GM18502 (cell line): ENCODE data around the gene UGCG.

Experiments
- ATAC-seq: cut with Tn5 transposase; IDR thresholded peaks from one replicate; pipeline ENCODE4 v1.9.1; 2021; ENCODE audit warnings: mild to moderate bottlenecking; ENCODE audit not compliant: unreplicated experiment, poor library complexity

Gene UGCG

GRCh38 chr9:111915425-111915758, 18.8 kb downstream of the UGCG start:
- ATAC-seq = no peak

DNA sequence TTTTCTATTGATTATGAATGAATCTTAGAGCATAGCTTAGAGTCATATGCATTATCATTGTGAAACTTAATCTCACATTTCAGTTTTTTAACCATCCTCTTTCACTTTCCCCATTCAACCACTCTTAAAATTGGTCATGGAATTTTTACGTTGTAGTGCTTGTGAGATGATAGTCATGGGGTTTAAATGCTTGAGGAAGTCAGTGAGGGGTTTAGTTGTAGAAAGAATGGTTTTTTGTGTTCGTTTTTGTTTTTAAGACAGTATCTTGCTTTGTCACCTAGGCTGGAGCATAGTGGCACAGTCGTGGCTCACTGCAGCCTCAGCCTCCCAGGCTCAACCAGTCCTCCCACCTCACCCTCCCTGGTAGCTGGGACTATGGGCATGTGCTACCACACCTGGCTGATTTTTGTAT, 19.6 kb downstream of the UGCG start:
- peak; percentile 75 for ATAC-seq

DNA sequence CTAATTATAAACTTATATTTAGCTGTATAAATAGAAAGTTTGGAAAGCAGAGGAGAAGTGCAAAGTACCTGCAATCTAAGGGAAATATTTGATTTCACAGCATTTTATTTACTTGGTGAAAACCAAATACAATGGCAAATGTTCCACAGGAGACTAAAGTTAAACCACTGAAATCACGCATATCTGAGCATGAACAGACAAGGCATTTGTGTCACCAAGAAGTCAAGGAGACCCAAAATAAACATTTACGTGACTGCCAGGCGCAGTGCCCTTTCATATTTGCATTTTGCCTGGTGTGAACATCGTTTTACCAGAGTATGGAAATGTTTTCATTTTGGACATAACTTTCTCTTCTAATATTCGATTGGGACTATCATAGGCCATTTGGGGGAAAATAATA, 20.6 kb downstream of the UGCG start:
- ATAC-seq = no peak

- no peak for ATAC-seq
Measured at GRCh38 chr9:111917980-111918379, 21.4 kb downstream of the UGCG start.

GRCh38 chr9:111919875-111920274, 23.3 kb downstream of the UGCG start:
- no peak for ATAC-seq

- no peak for ATAC-seq
Measured at GRCh38 chr9:111920531-111920930, 23.9 kb downstream of the UGCG start.

GRCh38 chr9:111922324-111923013, 25.9 kb downstream of the UGCG start:
- ATAC-seq = no peak

DNA sequence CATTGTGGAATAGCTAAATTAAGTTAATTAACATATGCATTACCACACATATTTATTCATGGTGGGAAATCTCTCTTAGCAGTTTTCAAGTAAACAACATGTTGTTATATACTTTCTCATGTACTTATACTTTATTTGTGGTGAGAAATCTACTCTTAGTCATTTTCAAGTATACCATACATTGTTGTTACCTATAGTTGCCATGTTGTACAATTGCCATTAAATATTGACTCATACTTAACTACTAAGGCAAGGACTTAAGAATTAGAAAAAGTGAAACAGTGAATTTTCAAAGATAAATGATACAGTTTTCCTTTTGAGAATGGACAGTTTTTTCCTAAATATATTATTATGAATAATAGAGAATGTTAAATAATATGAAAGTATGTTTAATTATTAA, 27.7 kb downstream of the UGCG start:
- ATAC-seq = no peak

DNA sequence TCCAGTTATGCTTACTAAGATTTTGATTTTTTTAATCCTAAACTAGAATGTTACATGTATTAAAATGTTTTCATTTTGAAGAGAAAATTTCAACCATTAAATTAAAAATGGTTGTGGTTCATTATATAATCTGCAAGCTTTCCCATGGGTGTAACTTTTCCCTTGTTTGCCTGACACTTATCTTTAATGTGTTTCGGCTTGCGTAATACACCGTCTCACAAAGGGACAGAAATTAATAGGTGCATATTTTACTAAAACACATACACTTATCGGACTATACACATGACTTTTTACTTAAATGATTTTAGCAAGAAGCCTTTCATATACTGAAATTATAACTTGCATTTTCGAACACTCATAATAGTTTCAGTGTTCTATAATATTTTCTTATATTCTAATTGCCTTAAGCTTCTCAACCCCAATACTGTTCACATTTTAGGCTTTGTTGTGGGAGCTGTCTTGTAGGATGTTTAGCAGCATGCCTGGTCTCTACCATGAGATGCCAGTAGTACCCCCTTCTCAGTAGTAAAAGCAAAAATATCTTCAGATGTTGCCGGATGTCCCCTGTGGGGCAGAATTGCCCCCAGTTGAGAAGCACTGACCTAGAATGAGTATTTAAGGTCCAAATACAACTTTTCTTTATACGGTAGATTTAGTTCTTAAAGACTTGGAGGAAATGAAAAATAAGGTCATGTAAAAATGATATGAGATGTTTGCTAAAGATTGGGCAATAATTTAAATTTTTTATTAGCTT, 28.6 kb downstream of the UGCG start:
- ATAC-seq = no peak

GRCh38 chr9:111925784-111926183, 29.2 kb downstream of the UGCG start:
- no peak for ATAC-seq

DNA sequence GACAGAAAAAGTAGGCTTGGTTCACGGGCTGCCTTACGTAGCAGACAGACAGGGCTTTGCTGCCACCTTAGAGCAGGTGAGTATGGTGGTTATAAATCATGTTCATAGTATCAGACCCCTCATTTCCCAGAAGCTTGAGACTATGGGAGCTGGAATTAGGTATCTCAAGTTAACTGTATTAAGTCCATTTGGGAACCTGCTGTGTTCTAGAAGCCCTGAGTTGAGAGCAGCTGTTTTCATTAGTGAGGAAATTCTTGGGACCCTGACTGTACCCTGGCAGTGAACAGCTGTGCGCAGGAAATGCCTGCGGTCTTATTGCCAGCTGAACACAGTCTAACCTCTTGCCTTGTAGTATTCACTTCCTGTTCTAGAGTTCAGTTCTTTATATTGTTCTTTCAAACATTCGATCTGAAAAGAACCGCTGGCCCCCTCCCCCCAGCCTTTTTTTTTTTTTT, 29.8 kb downstream of the UGCG start:
- ATAC-seq = peak; percentile 99

- ATAC-seq = no peak
Measured at GRCh38 chr9:111928359-111928720, 31.7 kb downstream of the UGCG start.

DNA sequence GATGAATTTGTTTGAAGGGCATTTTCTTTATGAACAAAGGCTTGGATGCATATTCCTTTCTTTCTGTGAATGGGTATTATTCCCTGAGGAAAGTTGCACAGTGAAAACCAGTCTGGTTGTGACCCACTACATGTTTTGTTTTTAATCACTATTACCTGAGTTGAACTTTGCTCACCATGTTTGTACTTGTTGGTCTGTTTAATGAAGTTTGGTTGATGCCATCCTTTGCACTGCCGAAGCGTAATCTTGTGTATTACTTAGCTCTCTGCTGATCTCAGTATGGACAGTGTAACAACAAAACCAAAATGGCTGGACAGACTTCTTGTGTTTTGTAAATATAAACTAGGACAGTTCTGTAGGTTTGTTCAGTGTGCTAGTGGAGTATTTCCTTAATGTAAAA, 38.1 kb downstream of the UGCG start:
- no peak for ATAC-seq

DNA sequence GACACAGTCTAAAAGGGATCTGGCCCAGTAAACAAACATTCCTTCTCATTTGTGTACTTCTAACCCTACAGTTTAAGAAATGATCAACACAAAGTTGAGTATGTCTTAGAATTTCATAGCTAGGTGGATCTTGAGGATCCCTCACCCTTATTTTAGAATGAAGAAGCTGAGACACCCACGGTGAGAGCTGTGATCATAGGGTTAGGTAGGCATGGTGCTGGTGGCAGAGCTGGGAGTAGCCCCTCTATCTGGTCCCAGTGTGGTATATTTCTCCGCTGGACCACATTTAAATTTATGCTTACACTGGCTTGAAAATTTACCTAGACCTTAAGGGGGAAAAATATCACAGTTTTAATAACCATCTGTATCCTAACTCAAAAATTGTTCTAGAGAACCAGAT, 39.8 kb downstream of the UGCG start:
- no peak for ATAC-seq

GRCh38 chr9:111937301-111937700, 40.7 kb downstream of the UGCG start:
- no peak for ATAC-seq

DNA sequence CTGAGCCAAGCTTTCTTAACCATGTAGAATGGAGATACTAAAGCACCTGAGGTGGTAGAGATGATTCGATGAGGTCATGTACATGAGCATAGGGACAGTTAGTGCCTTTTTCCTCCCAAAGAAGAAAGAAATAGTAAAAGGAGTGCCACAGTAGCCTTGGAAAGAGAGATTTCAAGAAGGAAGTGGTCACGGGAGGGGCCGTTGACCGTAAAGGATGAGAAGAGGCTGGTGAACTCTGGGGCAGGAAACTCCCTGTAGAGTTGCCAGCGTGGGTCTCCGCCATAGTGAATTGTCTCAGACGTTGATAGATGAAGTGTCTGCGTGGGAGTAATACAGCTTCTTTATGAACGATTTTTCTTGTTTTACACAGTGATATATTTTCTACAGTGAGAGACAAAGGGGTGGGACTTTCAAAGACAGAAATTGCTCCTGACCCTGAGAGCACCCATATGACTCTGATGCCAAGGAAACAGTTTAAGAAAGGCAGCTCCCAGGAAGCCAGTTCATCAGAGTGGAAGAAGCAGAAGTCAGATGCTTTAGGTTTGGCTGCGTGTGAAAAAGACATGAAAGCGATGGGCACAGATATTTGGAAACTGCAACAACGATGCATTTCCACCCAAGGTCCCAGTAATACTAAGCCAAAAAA, 41.3 kb downstream of the UGCG start:
- no peak for ATAC-seq

GRCh38 chr9:111938427-111938800, 41.8 kb downstream of the UGCG start:
- ATAC-seq = no peak

DNA sequence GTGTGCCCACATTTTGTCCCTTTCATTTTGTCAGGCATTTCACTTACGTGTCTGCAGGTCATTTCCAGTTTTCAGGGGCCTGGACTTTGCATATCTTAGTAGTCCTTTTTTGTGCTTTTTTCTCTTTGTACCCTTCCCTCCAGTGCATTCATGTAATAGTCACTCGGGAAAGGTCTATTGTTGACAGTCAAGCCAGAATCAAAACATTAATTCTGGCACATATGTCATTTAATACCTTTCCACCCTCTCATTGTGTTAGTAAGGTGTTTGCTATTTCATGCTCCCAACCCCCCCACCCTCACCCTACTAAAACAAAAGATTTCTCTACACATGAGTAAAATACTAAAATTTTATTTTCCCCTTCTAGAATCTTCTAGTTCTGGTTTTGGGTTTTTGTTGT, 42.7 kb downstream of the UGCG start:
- ATAC-seq = no peak

- ATAC-seq = no peak
Measured at GRCh38 chr9:111940697-111941096, 44.1 kb downstream of the UGCG start.

DNA sequence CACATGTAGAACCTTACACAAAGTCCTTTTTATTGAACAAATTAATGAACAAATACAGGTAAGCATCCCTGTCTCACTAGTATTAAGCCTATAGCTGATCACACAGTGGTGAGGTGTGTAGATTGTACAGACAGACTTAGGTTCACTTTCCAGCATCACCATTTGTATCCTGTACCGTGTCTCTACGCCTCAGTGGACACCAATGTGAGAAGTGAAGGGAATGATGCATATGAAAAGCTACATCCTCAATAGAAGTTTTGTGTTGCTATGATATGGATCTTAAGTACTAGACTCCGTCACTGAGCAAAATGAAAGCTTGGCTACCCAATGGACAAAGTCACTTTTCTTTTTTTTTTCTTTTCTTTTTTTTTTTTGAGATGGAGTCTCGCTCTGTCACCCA, 46.6 kb downstream of the UGCG start:
- no peak for ATAC-seq

DNA sequence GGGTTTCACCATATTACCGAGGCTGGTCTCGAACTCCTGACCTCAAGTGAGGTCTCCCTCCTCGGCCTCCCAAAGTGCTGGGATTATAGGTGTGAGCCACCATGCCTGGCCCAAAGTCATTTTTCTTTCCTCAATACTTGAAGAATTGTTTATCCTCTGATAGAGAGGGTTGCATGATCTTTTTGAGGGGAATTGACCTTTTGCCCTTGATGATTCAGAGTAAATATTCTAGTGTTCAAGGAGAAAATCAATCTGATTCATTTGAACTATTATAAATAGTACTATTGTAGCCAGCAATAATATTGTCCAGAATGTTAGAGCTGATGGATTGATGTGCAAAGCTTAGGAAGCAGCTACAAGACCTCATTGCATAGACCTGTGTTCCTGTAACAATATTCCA, 47.1 kb downstream of the UGCG start:
- no peak for ATAC-seq
